ENCODE results near the gene MYO3A.

MYO3A gene

GRCh38 chr10:25933653-25934608 is at the start of gene MYO3A:
Gene MYO3A, plus strand, starts transcription at chr10:25934229. Its CDS starts 17,882 bp downstream, at chr10:25952111.
- Mint-ChIP-seq H3K27me3 (peaks cover 26% of the 10 kb centered on the region), H3K9me3 (no peaks in the 10 kb centered on the region), H3K36me3 (no peaks in the 10 kb centered on the region), H3K27ac (no peak within 1 kb of the TSS), H3K4me1 (peaks cover 9% of the 10 kb centered on the region), H3K4me3 (peak within 1 kb of the TSS; percentile 71)
- peak; percentile 31 for ATAC-seq

- peaks cover 21% of the 10 kb centered on the region for H3K27me3 Mint-ChIP-seq
- no peak overlapping the region for H3K27ac Mint-ChIP-seq
- no peak for ATAC-seq
- no peaks in the 10 kb centered on the region for H3K36me3 Mint-ChIP-seq
- no peak overlapping the region for H3K4me3 Mint-ChIP-seq
- no peaks in the 10 kb centered on the region for H3K4me1 Mint-ChIP-seq
- H3K9me3 Mint-ChIP-seq, result peaks cover 4% of the 10 kb centered on the region
These were observed 45.4 kb upstream of the MYO3A start for GRCh38 chr10:25888627-25889026.

GRCh38 chr10:25890995-25891394 is 43.0 kb upstream of the MYO3A start:
- no peaks in the 10 kb centered on the region for H3K4me1 Mint-ChIP-seq
- H3K27ac Mint-ChIP-seq, result no peak overlapping the region
- no peaks in the 10 kb centered on the region for H3K36me3 Mint-ChIP-seq
- no peak overlapping the region for H3K4me3 Mint-ChIP-seq
- peaks cover 4% of the 10 kb centered on the region for H3K9me3 Mint-ChIP-seq
- no peak for ATAC-seq
- H3K27me3 Mint-ChIP-seq, result peaks cover 30% of the 10 kb centered on the region

DNA sequence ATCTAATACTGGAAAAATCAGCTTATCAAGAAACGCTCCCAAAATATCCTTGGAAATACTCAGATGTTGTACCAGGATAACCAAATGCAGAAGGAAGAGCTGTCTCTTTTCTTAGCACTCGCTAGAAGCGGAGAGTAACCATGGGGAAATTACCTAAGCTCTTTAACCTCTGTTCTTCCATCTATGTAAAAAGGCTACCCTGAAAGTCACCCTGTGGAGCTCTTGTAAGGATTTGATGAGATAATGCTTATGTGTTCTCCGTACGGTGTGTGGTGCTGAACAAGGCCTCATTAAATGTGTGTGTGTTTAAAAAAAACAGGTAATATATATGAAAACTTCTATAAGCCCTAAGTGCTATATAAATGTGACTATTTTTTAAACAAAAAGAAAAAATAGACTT is 38.2 kb upstream of the MYO3A start:
- ATAC-seq, result no peak
- Mint-ChIP-seq H3K9me3 (peaks cover 4% of the 10 kb centered on the region), H3K36me3 (no peaks in the 10 kb centered on the region), H3K27me3 (peaks cover 22% of the 10 kb centered on the region), H3K4me3 (no peak overlapping the region), H3K27ac (no peak overlapping the region), H3K4me1 (peaks cover under 1% of the 10 kb centered on the region)

GRCh38 chr10:25896421-25896820 is 37.6 kb upstream of the MYO3A start:
- peaks cover 4% of the 10 kb centered on the region for H3K9me3 Mint-ChIP-seq
- ATAC-seq, result no peak
- H3K4me1 Mint-ChIP-seq, result peaks cover 6% of the 10 kb centered on the region

DNA sequence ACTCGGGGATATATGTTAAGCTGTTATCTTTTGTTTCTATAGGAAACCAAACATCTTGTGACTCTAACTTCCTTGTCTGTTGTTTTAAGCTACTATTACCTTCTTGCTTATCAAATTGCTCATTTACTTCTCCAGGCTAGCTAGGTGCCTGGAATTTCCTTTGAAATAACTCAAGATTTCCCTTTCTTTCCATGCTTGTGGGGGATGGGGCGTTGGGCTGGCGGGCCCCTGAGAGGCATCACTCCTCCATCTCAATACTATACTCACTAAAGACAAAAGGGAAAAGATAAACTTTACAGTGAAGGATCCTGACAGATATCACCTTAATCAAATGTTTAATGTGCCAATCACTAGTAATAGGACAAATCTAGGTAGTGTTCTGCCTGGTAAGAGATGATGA is 34.7 kb upstream of the MYO3A start:
- Mint-ChIP-seq H3K27me3 (peaks cover 20% of the 10 kb centered on the region), H3K4me1 (peaks cover 18% of the 10 kb centered on the region), H3K27ac (no peak overlapping the region), H3K36me3 (no peaks in the 10 kb centered on the region), H3K4me3 (no peak overlapping the region), H3K9me3 (no peaks in the 10 kb centered on the region)
- ATAC-seq, result no peak

More at GRCh38 chr10:25896421-25896820, 37.6 kb upstream of the MYO3A start:
- Mint-ChIP-seq H3K27ac (no peak overlapping the region), H3K27me3 (peaks cover 26% of the 10 kb centered on the region), H3K36me3 (no peaks in the 10 kb centered on the region), H3K4me3 (no peak overlapping the region)

GRCh38 chr10:25901199-25901598 is 32.8 kb upstream of the MYO3A start:
- no peak overlapping the region for H3K27ac Mint-ChIP-seq
- peaks cover 18% of the 10 kb centered on the region for H3K27me3 Mint-ChIP-seq
- no peaks in the 10 kb centered on the region for H3K36me3 Mint-ChIP-seq
- no peaks in the 10 kb centered on the region for H3K9me3 Mint-ChIP-seq
- no peak overlapping the region for H3K4me3 Mint-ChIP-seq
- ATAC-seq, result peak; percentile 56
- H3K4me1 Mint-ChIP-seq, result peaks cover 18% of the 10 kb centered on the region

DNA sequence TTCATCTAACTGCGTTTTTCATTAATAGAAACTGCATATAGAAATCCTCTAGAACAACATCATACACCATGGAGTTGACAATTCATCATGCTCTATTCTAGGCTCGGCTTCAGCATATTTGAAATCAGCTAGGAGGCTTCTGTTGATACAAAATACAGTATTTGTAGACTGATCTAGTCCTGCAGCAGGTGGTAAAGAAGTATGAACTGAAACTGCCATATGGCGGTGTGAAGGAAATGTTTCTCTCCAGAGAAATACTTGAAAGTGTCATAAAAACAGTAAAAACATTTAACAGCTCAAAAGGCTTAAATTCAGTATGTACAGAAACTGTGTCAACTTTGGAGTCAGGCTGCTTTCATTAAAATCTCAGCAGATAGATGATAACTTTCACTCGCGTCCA is 32.0 kb upstream of the MYO3A start:
- peak overlapping the region; percentile 13 for H3K4me3 Mint-ChIP-seq
- ATAC-seq, result peak; percentile 43

DNA sequence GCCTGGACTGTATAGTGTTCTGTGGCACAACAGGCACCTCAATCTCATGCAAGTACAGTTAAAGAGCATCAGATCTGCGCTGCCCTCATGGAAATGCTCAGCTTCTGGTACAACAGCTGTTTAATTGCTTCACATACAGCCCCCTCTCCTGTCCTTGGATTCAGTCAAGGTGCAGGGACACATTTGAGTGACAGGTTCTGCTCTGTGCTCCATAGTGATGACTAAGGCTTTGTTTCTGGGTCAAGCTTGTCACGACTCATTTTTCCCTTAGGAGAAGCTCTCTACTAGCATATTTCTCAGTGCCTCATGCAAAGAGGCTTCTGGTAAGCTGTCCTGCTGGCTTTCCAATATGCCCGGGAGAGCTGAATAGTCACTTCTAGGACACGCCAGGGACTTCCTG is 26.8 kb upstream of the MYO3A start:
- Mint-ChIP-seq H3K36me3 (no peaks in the 10 kb centered on the region), H3K27me3 (peaks cover 5% of the 10 kb centered on the region), H3K4me3 (no peak overlapping the region), H3K9me3 (peaks cover 6% of the 10 kb centered on the region), H3K4me1 (peaks cover 4% of the 10 kb centered on the region), H3K27ac (no peak overlapping the region)
- no peak for ATAC-seq

More for the DNA sequence above, 32.0 kb upstream of the MYO3A start:
- Mint-ChIP-seq H3K36me3 (no peaks in the 10 kb centered on the region), H3K4me1 (peaks cover 18% of the 10 kb centered on the region), H3K9me3 (no peaks in the 10 kb centered on the region), H3K27ac (no peak overlapping the region), H3K27me3 (peaks cover 18% of the 10 kb centered on the region)

DNA sequence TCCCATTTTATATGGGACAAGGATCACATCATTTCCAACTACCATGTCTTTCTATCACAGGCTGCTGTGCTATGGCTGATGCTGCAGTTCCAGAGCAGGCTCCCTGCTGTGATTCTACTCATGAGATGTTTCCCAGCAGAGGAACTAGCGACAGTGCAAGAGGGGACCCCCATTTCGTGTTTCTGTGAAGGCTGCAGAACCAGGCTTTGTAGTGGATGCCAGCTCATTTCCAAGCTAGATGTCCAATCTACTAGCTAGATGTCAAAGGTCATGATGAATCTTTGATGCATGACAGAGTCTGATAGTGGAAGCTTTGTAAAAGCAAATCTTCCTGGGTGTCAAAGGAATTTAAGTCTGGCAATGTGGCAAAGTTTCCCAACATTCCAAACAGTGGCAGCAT is 21.2 kb upstream of the MYO3A start:
- H3K9me3 Mint-ChIP-seq, result peaks cover 6% of the 10 kb centered on the region
- no peaks in the 10 kb centered on the region for H3K4me1 Mint-ChIP-seq
- no peak for ATAC-seq
- H3K4me3 Mint-ChIP-seq, result no peak overlapping the region
- H3K36me3 Mint-ChIP-seq, result no peaks in the 10 kb centered on the region
- H3K27ac Mint-ChIP-seq, result no peak overlapping the region
- peaks cover 11% of the 10 kb centered on the region for H3K27me3 Mint-ChIP-seq

GRCh38 chr10:25914776-25915175 is 19.3 kb upstream of the MYO3A start:
- no peak for ATAC-seq
- Mint-ChIP-seq H3K4me3 (no peak overlapping the region), H3K27me3 (peaks cover 11% of the 10 kb centered on the region), H3K9me3 (no peaks in the 10 kb centered on the region), H3K27ac (no peak overlapping the region), H3K4me1 (no peaks in the 10 kb centered on the region), H3K36me3 (no peaks in the 10 kb centered on the region)

DNA sequence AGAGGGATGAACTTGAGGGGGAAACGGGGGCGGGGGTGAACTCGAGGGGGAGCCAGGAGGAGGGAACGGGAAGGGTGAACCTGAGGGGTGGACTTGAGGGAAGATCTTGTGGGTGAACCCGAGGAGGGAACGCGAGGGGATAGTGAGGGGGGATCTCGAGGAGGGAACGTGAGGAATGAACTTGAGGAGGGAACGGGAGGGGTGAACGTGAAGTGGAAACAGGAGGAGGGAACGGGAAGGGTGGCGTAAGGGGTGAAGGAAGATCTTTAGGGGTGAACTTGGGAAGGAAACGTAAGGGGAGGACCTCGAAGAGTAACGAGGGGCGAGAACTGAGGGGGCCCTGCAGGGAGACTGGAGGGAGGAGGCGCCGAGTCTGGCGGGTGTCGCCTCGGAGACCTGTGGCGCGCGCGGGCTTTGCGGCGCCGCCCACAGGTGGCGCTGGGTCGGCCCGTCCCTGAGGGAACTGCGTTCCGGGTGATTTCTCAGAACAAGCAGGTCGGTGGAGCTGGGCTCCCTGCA is 651 bp downstream of the MYO3A start:
- Mint-ChIP-seq H3K27ac (no peak overlapping the region), H3K27me3 (peaks cover 26% of the 10 kb centered on the region), H3K36me3 (no peaks in the 10 kb centered on the region), H3K4me1 (peaks cover 9% of the 10 kb centered on the region), H3K9me3 (no peaks in the 10 kb centered on the region), H3K4me3 (peak overlapping the region; percentile 71)
- no peak for ATAC-seq

- Mint-ChIP-seq H3K9me3 (no peaks in the 10 kb centered on the region), H3K4me1 (peaks cover 9% of the 10 kb centered on the region), H3K27me3 (peaks cover 27% of the 10 kb centered on the region), H3K36me3 (no peaks in the 10 kb centered on the region), H3K4me3 (no peak overlapping the region), H3K27ac (no peak overlapping the region)
- ATAC-seq, result no peak
These were observed 4.4 kb downstream of the MYO3A start for GRCh38 chr10:25938405-25938804.

GRCh38 chr10:25944771-25945170 is 10.7 kb downstream of the MYO3A start:
- Mint-ChIP-seq H3K36me3 (no peaks in the 10 kb centered on the region), H3K4me3 (no peak overlapping the region), H3K9me3 (peaks cover 10% of the 10 kb centered on the region), H3K27ac (no peak overlapping the region), H3K27me3 (peaks cover 37% of the 10 kb centered on the region), H3K4me1 (no peaks in the 10 kb centered on the region)
- no peak for ATAC-seq

GRCh38 chr10:25952857-25953256 is 18.8 kb downstream of the MYO3A start:
- Mint-ChIP-seq H3K27ac (no peak overlapping the region), H3K27me3 (no peaks in the 10 kb centered on the region), H3K9me3 (peaks cover 9% of the 10 kb centered on the region), H3K4me3 (no peak overlapping the region), H3K36me3 (no peaks in the 10 kb centered on the region), H3K4me1 (no peaks in the 10 kb centered on the region)
- no peak for ATAC-seq

- ATAC-seq, result no peak
- H3K4me3 Mint-ChIP-seq, result no peak overlapping the region
- peaks cover 16% of the 10 kb centered on the region for H3K9me3 Mint-ChIP-seq
- no peaks in the 10 kb centered on the region for H3K4me1 Mint-ChIP-seq
- no peak overlapping the region for H3K27ac Mint-ChIP-seq
- no peaks in the 10 kb centered on the region for H3K27me3 Mint-ChIP-seq
- no peaks in the 10 kb centered on the region for H3K36me3 Mint-ChIP-seq
These were observed 20.8 kb downstream of the MYO3A start for GRCh38 chr10:25954851-25955250.

Data from stimulated activated memory B cell treated with anti-CD40 and anti-IgM and Interleukin-4, amounts not matched to agents 10 μg/mL and 1 μg/mL and 100 μg/mL, for 72 hours (primary cell).